ENCODE results near the gene TLR2. TPM values are rescaled to one million over a fixed set of nuclear protein-coding genes. Genes with fewer than 3 reads are reported as not detected.

Gene TLR2
- total RNA-seq, 1 experiment from 2014 or later, result 1.1 TPM

- H3K27ac ChIP-seq (ENCODE audit: low read depth, low read length, poor library complexity, severe bottlenecking), result no peak overlapping the region
- DNase-seq (ENCODE audit: low spot score), result no peak
- CTCF ChIA-PET, result interaction anchor here (0.8 kb wide), 1 partner anchor 8 kb away, joined by 3 read pairs; no protein-coding TSS in a partner anchor
- H3K4me3 ChIP-seq (ENCODE audit: low read depth, low read length, poor library complexity, severe bottlenecking), result no peak overlapping the region
- no TSS peak for BruUV-seq (replicated peaks)
- POLR2A ChIA-PET (ENCODE audit: low non-redundant PET), result no interaction called here
- intact Hi-C loops (cut with micrococcal nuclease; ENCODE audit: unreplicated experiment), result no loop called here
- H3K36me3 ChIP-seq (ENCODE audit: insufficient read depth, low read length, poor library complexity, severe bottlenecking), result peaks cover 12% of the 10 kb centered on the region
- no peaks in the 10 kb centered on the region for H3K27me3 ChIP-seq (replicated peaks; ENCODE audit: insufficient read depth, low read depth, low read length, poor library complexity)
- no peaks in the 10 kb centered on the region for H3K4me1 ChIP-seq (ENCODE audit: insufficient read depth, low read length, poor library complexity, severe bottlenecking)
- TF ChIP-seq, protein P1, sequence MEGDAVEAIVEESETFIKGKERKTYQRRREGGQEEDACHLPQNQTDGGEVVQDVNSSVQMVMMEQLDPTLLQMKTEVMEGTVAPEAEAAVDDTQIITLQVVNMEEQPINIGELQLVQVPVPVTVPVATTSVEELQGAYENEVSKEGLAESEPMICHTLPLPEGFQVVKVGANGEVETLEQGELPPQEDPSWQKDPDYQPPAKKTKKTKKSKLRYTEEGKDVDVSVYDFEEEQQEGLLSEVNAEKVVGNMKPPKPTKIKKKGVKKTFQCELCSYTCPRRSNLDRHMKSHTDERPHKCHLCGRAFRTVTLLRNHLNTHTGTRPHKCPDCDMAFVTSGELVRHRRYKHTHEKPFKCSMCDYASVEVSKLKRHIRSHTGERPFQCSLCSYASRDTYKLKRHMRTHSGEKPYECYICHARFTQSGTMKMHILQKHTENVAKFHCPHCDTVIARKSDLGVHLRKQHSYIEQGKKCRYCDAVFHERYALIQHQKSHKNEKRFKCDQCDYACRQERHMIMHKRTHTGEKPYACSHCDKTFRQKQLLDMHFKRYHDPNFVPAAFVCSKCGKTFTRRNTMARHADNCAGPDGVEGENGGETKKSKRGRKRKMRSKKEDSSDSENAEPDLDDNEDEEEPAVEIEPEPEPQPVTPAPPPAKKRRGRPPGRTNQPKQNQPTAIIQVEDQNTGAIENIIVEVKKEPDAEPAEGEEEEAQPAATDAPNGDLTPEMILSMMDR (conservative IDR thresholded peaks at IDR 0.05; ENCODE audit: low read depth, low read length), result no peak
- TF ChIP-seq EZH2 (IDR thresholded peaks at IDR 0.05; ENCODE audit: borderline replicate concordance, low read depth, low read length, poor library complexity, severe bottlenecking), result no peak
- H3K9me3 ChIP-seq (ENCODE audit: low read depth, low read length, poor library complexity, severe bottlenecking), result no peaks in the 10 kb centered on the region
Observed at GRCh38 chr4:153637201-153637600, 46.9 kb upstream of the TLR2 start.

GRCh38 chr4:153638011-153638410 lies 46.1 kb upstream of the TLR2 start:
- POLR2A ChIA-PET (ENCODE audit: low non-redundant PET), result no interaction called here
- H3K27me3 ChIP-seq (replicated peaks; ENCODE audit: insufficient read depth, low read depth, low read length, poor library complexity), result no peaks in the 10 kb centered on the region
- H3K27ac ChIP-seq (ENCODE audit: low read depth, low read length, poor library complexity, severe bottlenecking), result no peak overlapping the region
- peaks cover 12% of the 10 kb centered on the region for H3K36me3 ChIP-seq (ENCODE audit: insufficient read depth, low read length, poor library complexity, severe bottlenecking)
- no peaks in the 10 kb centered on the region for H3K4me1 ChIP-seq (ENCODE audit: insufficient read depth, low read length, poor library complexity, severe bottlenecking)
- no TSS peak for BruUV-seq (replicated peaks)
- H3K4me3 ChIP-seq (ENCODE audit: low read depth, low read length, poor library complexity, severe bottlenecking), result no peak overlapping the region
- intact Hi-C loops (cut with micrococcal nuclease; ENCODE audit: unreplicated experiment), result no loop called here
- TF ChIP-seq EZH2 (IDR thresholded peaks at IDR 0.05; ENCODE audit: borderline replicate concordance, low read depth, low read length, poor library complexity, severe bottlenecking), result no peak
- TF ChIP-seq, protein P1 (conservative IDR thresholded peaks at IDR 0.05; ENCODE audit: low read depth, low read length), result no peak
- DNase-seq (ENCODE audit: low spot score), result no peak
- CTCF ChIA-PET, result no interaction called here
- no peaks in the 10 kb centered on the region for H3K9me3 ChIP-seq (ENCODE audit: low read depth, low read length, poor library complexity, severe bottlenecking)

GRCh38 chr4:153638999-153639398 lies 45.1 kb upstream of the TLR2 start:
- no TSS peak for BruUV-seq (replicated peaks)
- Histone ChIP-seq H3K4me1 (ENCODE audit: insufficient read depth, low read length, poor library complexity, severe bottlenecking) (no peaks in the 10 kb centered on the region), H3K9me3 (ENCODE audit: low read depth, low read length, poor library complexity, severe bottlenecking) (no peaks in the 10 kb centered on the region), H3K27ac (ENCODE audit: low read depth, low read length, poor library complexity, severe bottlenecking) (no peak overlapping the region), H3K36me3 (ENCODE audit: insufficient read depth, low read length, poor library complexity, severe bottlenecking) (peaks cover 12% of the 10 kb centered on the region), H3K4me3 (ENCODE audit: low read depth, low read length, poor library complexity, severe bottlenecking) (no peak overlapping the region), H3K27me3 (replicated peaks; ENCODE audit: insufficient read depth, low read depth, low read length, poor library complexity) (no peaks in the 10 kb centered on the region)
- DNase-seq (ENCODE audit: low spot score), result no peak
- POLR2A ChIA-PET (ENCODE audit: low non-redundant PET), result no interaction called here
- CTCF ChIA-PET, result no interaction called here
- TF ChIP-seq, protein P1 (conservative IDR thresholded peaks at IDR 0.05; ENCODE audit: low read depth, low read length), result no peak
- TF ChIP-seq EZH2 (IDR thresholded peaks at IDR 0.05; ENCODE audit: borderline replicate concordance, low read depth, low read length, poor library complexity, severe bottlenecking), result no peak
- intact Hi-C loops (cut with micrococcal nuclease; ENCODE audit: unreplicated experiment), result no loop called here
